SK-N-SH (cell line): ENCODE results near the gene GINS3. TPM values are rescaled to one million over a fixed set of nuclear protein-coding genes. Genes with fewer than 3 reads are reported as not detected.

Source experiments
- CTCF ChIA-PET: fragments of 300-600, 350-600 bp; formaldehyde crosslinking; extraction: SDS; loops from one replicate; lab custom pipeline; 2021; lab: Yijun Ruan, JAX
- POLR2A ChIA-PET: fragments of 350-600 bp; sonication (Branson Sonifier 250); formaldehyde crosslinking; extraction: SDS; loops from one replicate; lab custom pipeline; 2020; ENCODE audit warnings: antibody characterized with exemption, inconsistent platforms; lab: Yijun Ruan, JAX
- DNase-seq: peaks from one replicate; pipeline ENCODE4 v3.0.0; 2012
- H2AFZ ChIP-seq: fragments of 200-600 bp; sonication (generic); 2 replicates; pipeline ENCODE4 v1.8.1; 2016; ENCODE audit warnings: antibody characterized with exemption, mild to moderate bottlenecking, low read depth
- H3F3A ChIP-seq: fragments of 200-600 bp; sonication (generic); replicated peaks from 2 replicates; pipeline ENCODE3; 2016; ENCODE audit warnings: antibody characterized with exemption, mild to moderate bottlenecking; ENCODE audit not compliant: insufficient read depth
- H3K27ac ChIP-seq, 2 experiments: fragments of 200-500 bp in 1 of 2; fragments of 200-600 bp in 1 of 2; sonication (Bioruptor generic) in 1 of 2; sonication (generic), shearing (Covaris generic) in 1 of 2; 2 replicates each; pipeline versions ENCODE4 v1.5.1 to v1.6.1; 2014 to 2016; ENCODE audit warnings: low read depth in 2 of 2, inconsistent platforms in 1 of 2, low read length in 1 of 2, mild to moderate bottlenecking in 1 of 2, mixed read lengths in 1 of 2
- H3K27me3 ChIP-seq: fragments of 200-600 bp; sonication (generic), shearing (Covaris generic); 2 replicates; pipeline ENCODE4 v1.6.1; 2016; ENCODE audit warnings: mixed run types; ENCODE audit not compliant: insufficient read depth
- H3K36me3 ChIP-seq, 2 experiments: fragments of 200-500 bp in 1 of 2; fragments of 200-600 bp in 1 of 2; sonication (Bioruptor generic) in 1 of 2; sonication (generic) in 1 of 2; replicated peaks in 1 of 2; 2 replicates each; pipeline versions ENCODE3 to v1.5.1; 2014 to 2016; ENCODE audit warnings: low read length in 1 of 2, mild to moderate bottlenecking in 1 of 2; ENCODE audit not compliant: insufficient read depth in 2 of 2, control insufficient read depth in 1 of 2
- H3K4me1 ChIP-seq, 2 experiments: fragments of 200-500 bp in 1 of 2; fragments of 200-600 bp in 1 of 2; sonication (Bioruptor generic) in 1 of 2; sonication (generic), shearing (Covaris generic) in 1 of 2; 2 replicates each; pipeline versions ENCODE4 v1.5.1 to v1.6.1; 2014 to 2016; ENCODE audit warnings: low read depth in 1 of 2, low read length in 1 of 2, mixed run types in 1 of 2; ENCODE audit not compliant: insufficient read depth in 2 of 2, control insufficient read depth in 1 of 2
- H3K4me2 ChIP-seq: fragments of 200-600 bp; sonication (generic), shearing (Covaris generic); 2 replicates; pipeline ENCODE4 v1.6.1; 2017; ENCODE audit warnings: mixed run types
- H3K4me3 ChIP-seq, 2 experiments: fragments of 200-500 bp in 1 of 2; fragments of 200-600 bp in 1 of 2; sonication (Bioruptor generic) in 1 of 2; sonication (generic), shearing (Covaris generic) in 1 of 2; 2 replicates each; pipeline versions ENCODE4 v1.5.1 to v1.8.1; 2014 to 2016; ENCODE audit warnings: low read depth in 2 of 2, inconsistent platforms in 1 of 2, low read length in 1 of 2, mild to moderate bottlenecking in 1 of 2, mixed read lengths in 1 of 2, moderate library complexity in 1 of 2
- H3K79me2 ChIP-seq: fragments of 200-600 bp; sonication (generic); 2 replicates; pipeline ENCODE4 v1.8.1; 2017; ENCODE audit warnings: mild to moderate bottlenecking; ENCODE audit not compliant: insufficient read depth
- H3K9ac ChIP-seq: fragments of 200-600 bp; sonication (generic); 2 replicates; pipeline ENCODE4 v1.6.1; 2017; ENCODE audit warnings: mixed run types
- H3K9me2 ChIP-seq: fragments of 200-600 bp; sonication (generic); 2 replicates; pipeline ENCODE4 v1.6.1; 2017; ENCODE audit warnings: mixed run types
- H3K9me3 ChIP-seq: fragments of 200-600 bp; sonication (generic); 2 replicates; pipeline ENCODE4 v1.6.1; 2017; ENCODE audit warnings: mixed run types, mild to moderate bottlenecking, moderate library complexity
- H4K20me1 ChIP-seq: fragments of 200-600 bp; sonication (generic); 2 replicates; pipeline ENCODE4 v1.6.1; 2017; ENCODE audit warnings: mild to moderate bottlenecking, mixed run types; ENCODE audit not compliant: insufficient read depth
- CHD2 ChIP-seq: fragments of 150-350 bp; IDR thresholded peaks from 2 replicates; pipeline ENCODE4 v1.6.1; 2018; ENCODE audit warnings: low read length; ENCODE audit not compliant: partially characterized antibody
- EP300 ChIP-seq, 2 experiments: IDR thresholded peaks; 2 replicates each; pipeline versions ENCODE4 v1.4.0 to v1.6.1; 2012; ENCODE audit warnings: borderline replicate concordance in 1 of 2, low read depth in 1 of 2, low read length in 1 of 2
- EZH2phosphoT487 ChIP-seq: fragments of 200-600 bp; sonication (generic); IDR thresholded peaks from 2 replicates; pipeline ENCODE4 v1.6.1; 2017; ENCODE audit warnings: low read depth, mixed run types, mild to moderate bottlenecking, antibody characterized with exemption, moderate library complexity, borderline replicate concordance
- FOSL2 ChIP-seq: IDR thresholded peaks from 2 replicates; pipeline ENCODE4 v1.4.0; 2012; ENCODE audit warnings: low read depth, mild to moderate bottlenecking, moderate library complexity, borderline replicate concordance
- MAX ChIP-seq: IDR thresholded peaks from 2 replicates; pipeline ENCODE4 v1.4.0; 2012; ENCODE audit warnings: low read depth
- MXI1 ChIP-seq: IDR thresholded peaks from 2 replicates; pipeline ENCODE4 v1.6.1; 2012; ENCODE audit warnings: mild to moderate bottlenecking, low read depth, low read length, improper control_type of control experiment
- NFIC ChIP-seq: IDR thresholded peaks from 2 replicates; pipeline ENCODE4 v1.4.0; 2012; ENCODE audit warnings: borderline replicate concordance
- RAD21 ChIP-seq: IDR thresholded peaks from 2 replicates; pipeline ENCODE4 v1.6.1; 2012; ENCODE audit warnings: mild to moderate bottlenecking, low read length
- RXRA ChIP-seq: IDR thresholded peaks from 2 replicates; pipeline ENCODE4 v1.4.0; 2012; ENCODE audit warnings: low read depth, mild to moderate bottlenecking, borderline replicate concordance
- SIN3A ChIP-seq: IDR thresholded peaks from 2 replicates; pipeline ENCODE4 v1.6.1; 2012; ENCODE audit warnings: low read depth, mild to moderate bottlenecking, low read length, moderate library complexity, borderline replicate concordance
- SMC3 ChIP-seq: IDR thresholded peaks from 2 replicates; pipeline ENCODE4 v1.6.1; 2012; ENCODE audit warnings: low read depth, low read length, improper control_type of control experiment
- TCF12 ChIP-seq: IDR thresholded peaks from 2 replicates; pipeline ENCODE4 v1.4.0; 2012
- TEAD4 ChIP-seq: IDR thresholded peaks from 2 replicates; pipeline ENCODE4 v1.4.0; 2012; ENCODE audit warnings: mild to moderate bottlenecking, borderline replicate concordance; ENCODE audit not compliant: insufficient read depth
- USF1 ChIP-seq: IDR thresholded peaks from 2 replicates; pipeline ENCODE4 v1.4.0; 2012; ENCODE audit warnings: low read depth, borderline replicate concordance
- YY1 ChIP-seq: IDR thresholded peaks from 2 replicates; pipeline ENCODE4 v1.4.0; 2012; ENCODE audit warnings: low read depth, mild to moderate bottlenecking
- WGBS: methylation state at CpG from one replicate; pipeline ENCODE4 v1.1.6; 2017; ENCODE audit warnings: low lambda C conversion rate; 5-methylcytosine and 5-hydroxymethylcytosine counted together
- polyA plus RNA-seq, 3 experiments: library from polyadenylated mRNA; depleted of rRNA; stranded (reverse); fragments of >200 nt; gene quantifications; 2 replicates each; pipeline ENCODE4 v1.2.3, GENCODE V29; 2012
- TF ChIP-seq, protein P1 (sequence below): IDR thresholded peaks from 2 replicates; pipeline ENCODE4 v1.6.1; 2012; ENCODE audit warnings: mild to moderate bottlenecking, low read depth, low read length, moderate library complexity
- TF ChIP-seq, protein P2 (sequence below): fragments of 150-350 bp; IDR thresholded peaks from 2 replicates; pipeline ENCODE4 v1.6.1; 2017; ENCODE audit warnings: antibody characterized with exemption, low read length, low read depth, borderline replicate concordance

The GINS3 gene
- polyA plus RNA-seq, 1 of the 3 experiments (the other 2 are of a cell fraction) = 8.7 TPM

DNA sequence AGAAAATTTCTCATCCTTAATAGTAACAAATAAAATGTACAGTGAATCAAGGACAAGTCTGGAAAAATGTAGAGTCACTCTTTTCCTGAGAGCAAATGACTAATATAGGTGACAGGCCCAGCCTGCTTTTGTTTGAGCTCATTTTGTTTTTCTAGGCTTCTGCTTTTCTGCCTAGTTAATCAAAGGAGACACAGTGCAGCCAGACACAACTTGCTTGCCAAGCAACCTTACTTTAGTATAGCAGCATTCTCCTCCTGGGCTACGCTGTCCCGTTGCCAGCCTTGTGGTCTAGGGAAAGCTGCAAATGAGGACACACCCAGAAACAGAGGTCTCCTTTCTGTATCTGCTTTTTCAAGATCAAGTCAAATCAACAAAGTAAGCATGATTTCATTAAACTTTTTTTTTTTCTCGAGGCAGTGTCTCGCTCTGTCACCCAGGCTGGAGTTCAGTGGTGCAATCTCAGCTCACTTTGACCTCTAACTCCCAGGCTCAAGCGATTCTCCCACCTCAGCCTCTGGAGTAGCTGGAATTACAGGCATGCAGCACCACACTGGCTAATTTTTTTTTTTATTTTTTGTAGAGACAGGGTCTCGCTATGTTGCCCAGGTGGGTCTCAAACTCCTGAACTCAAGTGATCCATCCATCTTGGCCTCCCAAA lies 17.2 kb downstream of the GINS3 start (continued):
- TF ChIP-seq CHD2 (no peak), EP300 (IDR thresholded peaks at IDR 0.05; ENCODE audit: borderline replicate concordance in 1 of 2, low read depth in 1 of 2, low read length in 1 of 2) (peak; percentile 48 to 72; a peak in 3 of 4 replicates), FOSL2 (peak; percentile 60; the same call in 1 of the 2 replicates), RXRA (peak; percentile 41; the same call in 1 of the 2 replicates), SMC3 (no peak), USF1 (no peak), SIN3A (no peak), MAX (peak; percentile 48; the same call in 1 of the 2 replicates), TCF12 (peak; percentile 97), YY1 (no peak), NFIC (peak; percentile 85)
- TF ChIP-seq, protein P1, sequence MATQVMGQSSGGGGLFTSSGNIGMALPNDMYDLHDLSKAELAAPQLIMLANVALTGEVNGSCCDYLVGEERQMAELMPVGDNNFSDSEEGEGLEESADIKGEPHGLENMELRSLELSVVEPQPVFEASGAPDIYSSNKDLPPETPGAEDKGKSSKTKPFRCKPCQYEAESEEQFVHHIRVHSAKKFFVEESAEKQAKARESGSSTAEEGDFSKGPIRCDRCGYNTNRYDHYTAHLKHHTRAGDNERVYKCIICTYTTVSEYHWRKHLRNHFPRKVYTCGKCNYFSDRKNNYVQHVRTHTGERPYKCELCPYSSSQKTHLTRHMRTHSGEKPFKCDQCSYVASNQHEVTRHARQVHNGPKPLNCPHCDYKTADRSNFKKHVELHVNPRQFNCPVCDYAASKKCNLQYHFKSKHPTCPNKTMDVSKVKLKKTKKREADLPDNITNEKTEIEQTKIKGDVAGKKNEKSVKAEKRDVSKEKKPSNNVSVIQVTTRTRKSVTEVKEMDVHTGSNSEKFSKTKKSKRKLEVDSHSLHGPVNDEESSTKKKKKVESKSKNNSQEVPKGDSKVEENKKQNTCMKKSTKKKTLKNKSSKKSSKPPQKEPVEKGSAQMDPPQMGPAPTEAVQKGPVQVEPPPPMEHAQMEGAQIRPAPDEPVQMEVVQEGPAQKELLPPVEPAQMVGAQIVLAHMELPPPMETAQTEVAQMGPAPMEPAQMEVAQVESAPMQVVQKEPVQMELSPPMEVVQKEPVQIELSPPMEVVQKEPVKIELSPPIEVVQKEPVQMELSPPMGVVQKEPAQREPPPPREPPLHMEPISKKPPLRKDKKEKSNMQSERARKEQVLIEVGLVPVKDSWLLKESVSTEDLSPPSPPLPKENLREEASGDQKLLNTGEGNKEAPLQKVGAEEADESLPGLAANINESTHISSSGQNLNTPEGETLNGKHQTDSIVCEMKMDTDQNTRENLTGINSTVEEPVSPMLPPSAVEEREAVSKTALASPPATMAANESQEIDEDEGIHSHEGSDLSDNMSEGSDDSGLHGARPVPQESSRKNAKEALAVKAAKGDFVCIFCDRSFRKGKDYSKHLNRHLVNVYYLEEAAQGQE = 0 out of 2 replicates have a peak, but pooled peaks have one; percentile 32
- TF ChIP-seq, protein P2, sequence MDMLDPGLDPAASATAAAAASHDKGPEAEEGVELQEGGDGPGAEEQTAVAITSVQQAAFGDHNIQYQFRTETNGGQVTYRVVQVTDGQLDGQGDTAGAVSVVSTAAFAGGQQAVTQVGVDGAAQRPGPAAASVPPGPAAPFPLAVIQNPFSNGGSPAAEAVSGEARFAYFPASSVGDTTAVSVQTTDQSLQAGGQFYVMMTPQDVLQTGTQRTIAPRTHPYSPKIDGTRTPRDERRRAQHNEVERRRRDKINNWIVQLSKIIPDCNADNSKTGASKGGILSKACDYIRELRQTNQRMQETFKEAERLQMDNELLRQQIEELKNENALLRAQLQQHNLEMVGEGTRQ = no peak

- Histone ChIP-seq H3K9ac (no peak overlapping the region), H3K4me2 (no peak overlapping the region)
- TF ChIP-seq EZH2phosphoT487 (no peak), MXI1 (no peak), TEAD4 (no peak), SIN3A (no peak), FOSL2 (no peak), RAD21 (no peak), RXRA (no peak), TCF12 (no peak), SMC3 (no peak)
- TF ChIP-seq, protein P1 = no peak
- TF ChIP-seq, all 33 proteins: peak for 0
- H3K36me3 ChIP-seq = no peaks in the 10 kb centered on the region
- no peak overlapping the region for H3K27ac ChIP-seq
- WGBS = 99% methylated on average over 2 of the region's 2 CpGs
- no peaks in the 10 kb centered on the region for H4K20me1 ChIP-seq
- CTCF ChIA-PET = interaction anchor here (1.7 to 3.4 kb wide), 2 partner anchors 8 to 77 kb away, joined by 6 to 13 read pairs; no protein-coding TSS in a partner anchor
- H3K9me2 ChIP-seq = no peaks in the 10 kb centered on the region
- H2AFZ ChIP-seq = no peak overlapping the region
- POLR2A ChIA-PET = no interaction called here
- H3K79me2 ChIP-seq = no peaks in the 10 kb centered on the region
- no peak for DNase-seq
- H3K4me1 ChIP-seq = peaks cover 5 to 8% of the 10 kb centered on the region in 2 experiments; a peak in 1 of 4 replicates
- H3F3A ChIP-seq = no peaks in the 10 kb centered on the region
- H3K9me3 ChIP-seq = no peaks in the 10 kb centered on the region
- no peaks in the 10 kb centered on the region for H3K27me3 ChIP-seq
- no peak overlapping the region for H3K4me3 ChIP-seq
Measured at GRCh38 chr16:58411336-58411735, 19.1 kb downstream of the GINS3 start.
